ENCODE data around the gene E2F1.

The E2F1 gene

DNA sequence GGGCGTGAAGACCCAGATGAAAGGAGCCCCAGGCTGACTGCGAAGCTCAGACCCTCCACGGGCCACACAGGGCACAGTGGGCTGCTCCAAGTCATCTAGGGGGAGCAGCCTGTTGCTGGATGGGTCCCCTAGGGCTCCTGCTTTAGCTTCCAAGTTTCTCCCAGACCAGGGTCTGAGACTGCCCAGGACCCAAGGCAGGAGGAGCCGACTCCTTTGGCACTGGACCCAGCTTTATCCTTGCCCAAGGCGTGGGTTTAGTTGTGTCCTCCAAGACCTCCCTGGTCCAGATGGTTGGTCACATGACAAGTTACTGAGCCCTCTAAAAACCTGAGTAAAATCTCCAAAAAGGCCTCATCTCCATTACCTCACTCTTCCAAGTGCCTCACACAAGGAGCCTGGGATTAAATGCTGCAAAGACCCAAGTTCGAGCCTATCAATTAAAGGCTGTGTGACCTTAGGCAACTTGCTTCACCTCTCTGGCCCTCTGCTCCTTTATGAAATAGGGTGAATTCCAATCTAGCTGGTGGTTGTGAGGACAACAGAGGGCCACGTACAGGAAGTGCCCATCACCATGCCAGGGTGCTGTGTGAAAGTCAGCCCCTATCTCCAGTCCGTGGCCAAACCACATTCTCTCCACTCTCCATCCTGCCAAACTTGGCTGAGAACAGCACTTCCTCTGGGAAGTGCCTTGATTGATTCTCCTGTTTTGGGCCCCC, 14.5 kb downstream of the E2F1 start:
- CTCF ChIA-PET, result interaction anchor here (0.6 kb wide), 1 partner anchor 14 kb away, joined by 3 read pairs; no protein-coding TSS in a partner anchor
- H3K27ac ChIP-seq, result peak overlapping the region; percentile 88
- no peak for DNase-seq (ENCODE audit: low spot score)
- POLR2A ChIA-PET (ENCODE audit: low non-redundant PET), result interaction anchor here (0.5 kb wide), 1 partner anchor 278 kb away, joined by 3 read pairs; no protein-coding TSS in a partner anchor
- TF ChIP-seq, protein P1, sequence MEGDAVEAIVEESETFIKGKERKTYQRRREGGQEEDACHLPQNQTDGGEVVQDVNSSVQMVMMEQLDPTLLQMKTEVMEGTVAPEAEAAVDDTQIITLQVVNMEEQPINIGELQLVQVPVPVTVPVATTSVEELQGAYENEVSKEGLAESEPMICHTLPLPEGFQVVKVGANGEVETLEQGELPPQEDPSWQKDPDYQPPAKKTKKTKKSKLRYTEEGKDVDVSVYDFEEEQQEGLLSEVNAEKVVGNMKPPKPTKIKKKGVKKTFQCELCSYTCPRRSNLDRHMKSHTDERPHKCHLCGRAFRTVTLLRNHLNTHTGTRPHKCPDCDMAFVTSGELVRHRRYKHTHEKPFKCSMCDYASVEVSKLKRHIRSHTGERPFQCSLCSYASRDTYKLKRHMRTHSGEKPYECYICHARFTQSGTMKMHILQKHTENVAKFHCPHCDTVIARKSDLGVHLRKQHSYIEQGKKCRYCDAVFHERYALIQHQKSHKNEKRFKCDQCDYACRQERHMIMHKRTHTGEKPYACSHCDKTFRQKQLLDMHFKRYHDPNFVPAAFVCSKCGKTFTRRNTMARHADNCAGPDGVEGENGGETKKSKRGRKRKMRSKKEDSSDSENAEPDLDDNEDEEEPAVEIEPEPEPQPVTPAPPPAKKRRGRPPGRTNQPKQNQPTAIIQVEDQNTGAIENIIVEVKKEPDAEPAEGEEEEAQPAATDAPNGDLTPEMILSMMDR (conservative IDR thresholded peaks at IDR 0.05; ENCODE audit: low read depth), result no peak

DNA sequence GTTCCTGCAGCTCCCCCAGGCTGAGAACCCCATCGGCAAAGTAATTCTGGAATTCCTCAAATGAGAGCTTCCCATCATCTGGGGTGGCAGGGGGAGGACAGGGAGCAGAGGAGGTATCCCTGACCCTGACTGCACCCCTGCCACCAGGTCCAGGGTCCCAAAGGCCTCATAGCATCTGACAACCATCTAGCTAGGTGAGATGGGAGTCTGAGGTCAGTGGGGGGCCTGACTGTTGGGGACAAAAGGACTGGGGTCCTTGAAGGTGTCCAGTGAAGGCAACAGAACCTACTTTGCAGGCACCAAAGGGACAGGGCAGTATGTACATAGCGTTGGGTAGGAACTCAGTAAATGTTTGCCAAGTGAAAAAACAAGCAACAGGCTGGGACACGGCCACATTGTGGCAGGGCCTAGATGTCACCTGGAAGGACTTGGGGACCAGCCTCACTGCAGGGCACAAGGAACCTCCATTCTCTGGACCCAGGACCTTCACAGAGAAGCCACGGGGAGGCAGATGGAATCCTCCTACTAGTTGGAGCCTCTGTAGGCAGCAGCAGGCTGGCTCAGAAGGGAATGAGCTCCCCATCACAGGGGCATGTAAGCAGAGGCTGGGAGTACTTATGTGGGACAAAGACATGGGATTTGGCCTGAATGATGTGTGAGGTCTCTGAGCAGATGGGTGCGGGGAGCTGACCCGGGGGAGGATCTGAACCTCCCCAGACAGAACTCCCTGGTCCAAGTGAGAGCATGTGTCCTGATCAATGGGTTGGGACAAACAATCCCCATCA, 15.3 kb downstream of the E2F1 start:
- POLR2A ChIA-PET (ENCODE audit: low non-redundant PET), result interaction anchor here (0.5 kb wide), 2 partner anchors 277 to 734 kb away, joined by 3 read pairs; no protein-coding TSS in a partner anchor
- CTCF ChIA-PET, result interaction anchor here (0.6 to 1.7 kb wide), 3 partner anchors 17 to 343 kb away, joined by 4 to 6 read pairs (median 5); no protein-coding TSS in a partner anchor

DNA sequence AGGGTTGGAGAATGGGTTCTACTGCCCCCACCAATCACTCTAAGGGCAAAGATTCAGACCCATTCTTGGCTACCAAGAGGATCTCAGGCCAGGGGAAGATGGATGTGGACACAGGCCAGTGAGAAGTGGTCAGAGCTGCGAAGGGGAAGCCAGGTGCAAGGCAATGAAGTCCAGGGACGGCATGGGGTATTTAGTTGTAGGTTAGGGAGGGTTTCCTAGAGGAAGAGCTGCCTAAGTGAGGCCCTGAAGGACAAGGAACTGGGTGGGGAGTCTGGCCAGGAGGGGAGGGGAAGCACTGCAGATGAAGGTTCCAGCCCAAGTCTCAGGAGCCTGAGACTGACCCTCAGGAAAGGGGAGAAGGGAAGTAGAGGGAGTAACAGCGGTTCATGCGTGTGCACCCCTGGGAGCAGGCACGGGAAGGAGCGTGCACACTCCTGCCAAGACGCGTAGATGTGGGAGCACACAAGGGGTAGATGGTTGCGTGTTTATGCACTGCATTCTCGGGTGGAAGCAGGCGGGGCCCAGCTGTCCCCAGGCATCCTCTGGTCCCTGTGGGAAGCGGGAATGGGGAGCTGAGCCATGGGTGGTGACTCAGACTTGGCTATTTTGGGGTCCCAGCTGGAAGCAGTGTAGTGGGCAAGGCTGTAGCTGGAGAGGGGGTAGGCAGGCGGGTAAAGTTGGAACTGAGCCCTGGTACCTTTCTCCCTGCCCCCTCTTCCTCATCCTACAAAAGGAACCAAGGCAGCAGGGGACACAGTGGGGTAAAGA, 16.1 kb downstream of the E2F1 start:
- H3K27ac ChIP-seq, result peak overlapping the region; percentile 88
- ChIA-PET POLR2A (ENCODE audit: low non-redundant PET) (interaction anchor here (0.5 kb wide), 2 partner anchors 74 to 77 kb away, joined by 3 read pairs; no protein-coding TSS in a partner anchor), CTCF (interaction anchor here (0.6 to 1.7 kb wide), 7 partner anchors 14 to 399 kb away, joined by 3 to 14 read pairs (median 4); no protein-coding TSS in a partner anchor)
- TF ChIP-seq, protein P1 (conservative IDR thresholded peaks at IDR 0.05; ENCODE audit: low read depth), result no peak
- DNase-seq (ENCODE audit: low spot score), result no peak

More for the DNA sequence above, 15.3 kb downstream of the E2F1 start:
- TF ChIP-seq, protein P1 (conservative IDR thresholded peaks at IDR 0.05; ENCODE audit: low read depth), result no peak
- no peak for DNase-seq (ENCODE audit: low spot score)
- peak overlapping the region; percentile 88 for H3K27ac ChIP-seq

DNA sequence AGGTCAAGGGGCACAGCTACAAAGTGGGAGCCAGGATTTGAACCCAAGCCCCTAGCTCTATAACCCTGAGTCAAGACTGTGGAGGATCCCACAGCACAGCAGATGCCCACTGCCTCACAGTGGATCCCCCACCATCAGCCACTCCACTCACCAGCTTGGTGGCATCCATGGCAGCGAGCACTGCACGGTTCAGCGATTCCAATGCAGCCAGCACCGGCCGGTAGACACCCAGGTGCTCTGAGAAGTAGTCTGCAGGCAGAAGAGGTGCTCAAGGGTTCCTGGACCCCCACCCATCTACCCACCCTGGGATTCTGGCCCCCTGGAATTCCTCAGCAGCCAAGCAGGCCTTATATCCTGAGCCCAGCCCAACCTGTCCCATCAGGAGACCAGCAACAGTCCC, 17.0 kb downstream of the E2F1 start:
- TF ChIP-seq, protein P1 (conservative IDR thresholded peaks at IDR 0.05; ENCODE audit: low read depth), result no peak
- ChIA-PET POLR2A (ENCODE audit: low non-redundant PET) (no interaction called here), CTCF (interaction anchor here (0.5 to 3.3 kb wide), 15 partner anchors 10 to 400 kb away, joined by 3 to 25 read pairs (median 4); partner anchors contain the start of gene SNTA1)
- peak overlapping the region; percentile 88 for H3K27ac ChIP-seq
- no peak for DNase-seq (ENCODE audit: low spot score)

DNA sequence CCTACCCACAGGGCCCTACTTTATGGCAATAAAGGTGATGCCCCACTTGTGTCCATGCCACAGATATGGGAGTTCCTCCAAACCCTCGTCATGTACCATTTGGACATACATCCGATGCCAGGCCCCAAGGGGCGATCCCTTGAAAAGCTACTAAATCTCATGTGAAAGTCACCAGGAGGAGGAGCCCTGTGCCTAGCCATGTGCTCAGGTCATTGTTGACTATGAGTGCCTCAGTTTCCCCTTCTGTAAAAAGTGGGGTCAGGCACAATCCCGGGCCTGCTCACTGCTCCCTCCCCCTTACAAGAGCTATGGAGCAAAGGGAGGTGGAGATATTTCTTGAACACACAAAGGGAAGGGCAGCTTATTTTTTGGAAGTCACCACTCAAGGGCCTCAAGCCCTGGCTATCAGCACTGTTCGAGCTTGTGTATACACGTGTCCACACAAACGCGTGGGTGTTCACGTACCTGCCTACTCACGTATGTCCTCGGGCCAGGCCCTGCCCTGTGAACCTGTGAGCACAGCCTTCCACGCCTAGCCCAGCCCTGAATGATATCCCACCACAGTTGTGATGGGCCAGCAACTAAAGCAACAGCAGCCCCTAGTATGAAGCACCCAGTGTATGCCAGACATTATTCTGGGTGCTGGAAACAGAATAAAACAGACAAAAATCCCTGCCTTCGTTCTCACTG, 17.6 kb downstream of the E2F1 start:
- ChIA-PET CTCF (interaction anchor here (0.6 to 3.3 kb wide), 30 partner anchors 9 to 436 kb away, joined by 3 to 25 read pairs (median 4); partner anchors contain the start of genes CDK5RAP1, PXMP4 and SNTA1), POLR2A (ENCODE audit: low non-redundant PET) (interaction anchor here (0.6 to 1.4 kb wide), 3 partner anchors 178 to 267 kb away, joined by 3 to 4 read pairs (median 4); partner anchors contain the start of genes CBFA2T2 and CDK5RAP1)
- TF ChIP-seq, protein P1 (conservative IDR thresholded peaks at IDR 0.05; ENCODE audit: low read depth), result no peak
- peak overlapping the region; percentile 88 for H3K27ac ChIP-seq
- DNase-seq (ENCODE audit: low spot score), result no peak

Data from RWPE1 (cell line).